Measurements from ENCODE around the gene TRAF4. TPM values are rescaled to one million over a fixed set of nuclear protein-coding genes. Genes with fewer than 3 reads are reported as not detected.
A peak's percentile ranks its signal among the peaks of the same experiment; 100 is the strongest.

The TRAF4 gene
- total RNA-seq, 1 experiment from 2014 or later, result 26.1 TPM

- Histone ChIP-seq H3K4me3 (no peak overlapping the region), H3K36me3 (peaks cover 8% of the 10 kb centered on the region), H3K27me3 (no peaks in the 10 kb centered on the region), H3K9me3 (no peaks in the 10 kb centered on the region)
- no peak for DNase-seq
Measured at GRCh38 chr17:28740406-28741357, 3.1 kb upstream of the TRAF4 start.

- Histone ChIP-seq H3K9me3 (no peaks in the 10 kb centered on the region), H3K36me3 (peaks cover 17% of the 10 kb centered on the region), H3K27me3 (no peaks in the 10 kb centered on the region), H3K4me3 (no peak overlapping the region)
- no peak for DNase-seq
Measured at GRCh38 chr17:28741358-28742349, 2.2 kb upstream of the TRAF4 start.

GRCh38 chr17:28744104-28744971, 527 bp downstream of the TRAF4 start:
- Histone ChIP-seq H3K9me3 (no peaks in the 10 kb centered on the region), H3K36me3 (peaks cover 44% of the 10 kb centered on the region), H3K27me3 (no peaks in the 10 kb centered on the region), H3K4me3 (peak overlapping the region; percentile 99)
- peak; percentile 62 for DNase-seq

GRCh38 chr17:28744972-28745785, 1.4 kb downstream of the TRAF4 start:
- peaks cover 51% of the 10 kb centered on the region for H3K36me3 ChIP-seq
- H3K4me3 ChIP-seq, result peak overlapping the region; percentile 99
- H3K27me3 ChIP-seq, result no peaks in the 10 kb centered on the region
- DNase-seq, result peak; percentile 59
- H3K9me3 ChIP-seq, result no peaks in the 10 kb centered on the region

GRCh38 chr17:28745786-28746411, 2.1 kb downstream of the TRAF4 start:
- peak; percentile 64 for DNase-seq
- H3K27me3 ChIP-seq, result no peaks in the 10 kb centered on the region
- H3K4me3 ChIP-seq, result peak overlapping the region; percentile 99
- H3K9me3 ChIP-seq, result no peaks in the 10 kb centered on the region
- H3K36me3 ChIP-seq, result peaks cover 58% of the 10 kb centered on the region

GRCh38 chr17:28746611-28747050, 2.8 kb downstream of the TRAF4 start:
- no peaks in the 10 kb centered on the region for H3K9me3 ChIP-seq

GRCh38 chr17:28747051-28747691, 3.4 kb downstream of the TRAF4 start:
- Histone ChIP-seq H3K4me3 (no peak overlapping the region), H3K9me3 (no peaks in the 10 kb centered on the region), H3K27me3 (no peaks in the 10 kb centered on the region), H3K36me3 (peaks cover 69% of the 10 kb centered on the region)
- no peak for DNase-seq

More at GRCh38 chr17:28746611-28747050, 2.8 kb downstream of the TRAF4 start:
- no peaks in the 10 kb centered on the region for H3K27me3 ChIP-seq
- no peak overlapping the region; the same call in 1 of the 2 replicates for H3K4me3 ChIP-seq
- peaks cover 65% of the 10 kb centered on the region for H3K36me3 ChIP-seq
- DNase-seq, result no peak

GRCh38 chr17:28747801-28748750, 4.3 kb downstream of the TRAF4 start:
- Histone ChIP-seq H3K9me3 (no peaks in the 10 kb centered on the region), H3K4me3 (no peak overlapping the region), H3K27me3 (no peaks in the 10 kb centered on the region), H3K36me3 (peaks cover 77% of the 10 kb centered on the region)
- no peak for DNase-seq

GRCh38 chr17:28748852-28749515, 5.2 kb downstream of the TRAF4 start:
- Histone ChIP-seq H3K9me3 (no peaks in the 10 kb centered on the region), H3K36me3 (peaks cover 77% of the 10 kb centered on the region), H3K4me3 (no peak overlapping the region), H3K27me3 (no peaks in the 10 kb centered on the region)
- DNase-seq, result no peak

GRCh38 chr17:28749516-28750177, 5.8 kb downstream of the TRAF4 start:
- Histone ChIP-seq H3K4me3 (no peak overlapping the region), H3K36me3 (peaks cover 73% of the 10 kb centered on the region), H3K9me3 (no peaks in the 10 kb centered on the region), H3K27me3 (no peaks in the 10 kb centered on the region)
- DNase-seq, result no peak

GRCh38 chr17:28750178-28751047, 6.6 kb downstream of the TRAF4 start:
- Histone ChIP-seq H3K36me3 (peaks cover 72% of the 10 kb centered on the region), H3K4me3 (no peak overlapping the region), H3K9me3 (no peaks in the 10 kb centered on the region), H3K27me3 (no peaks in the 10 kb centered on the region)
- peak; percentile 87 for DNase-seq

Measured in MG63 (cell line).